GM18499 (cell line): ENCODE measurements around the gene MYBPHL.

Source experiments
- ATAC-seq: cut with Tn5 transposase; IDR thresholded peaks from one replicate; pipeline ENCODE4 v1.9.1; 2021; ENCODE audit warnings: moderate number of reproducible peaks; ENCODE audit not compliant: insufficient read depth, unreplicated experiment

Gene MYBPHL

DNA sequence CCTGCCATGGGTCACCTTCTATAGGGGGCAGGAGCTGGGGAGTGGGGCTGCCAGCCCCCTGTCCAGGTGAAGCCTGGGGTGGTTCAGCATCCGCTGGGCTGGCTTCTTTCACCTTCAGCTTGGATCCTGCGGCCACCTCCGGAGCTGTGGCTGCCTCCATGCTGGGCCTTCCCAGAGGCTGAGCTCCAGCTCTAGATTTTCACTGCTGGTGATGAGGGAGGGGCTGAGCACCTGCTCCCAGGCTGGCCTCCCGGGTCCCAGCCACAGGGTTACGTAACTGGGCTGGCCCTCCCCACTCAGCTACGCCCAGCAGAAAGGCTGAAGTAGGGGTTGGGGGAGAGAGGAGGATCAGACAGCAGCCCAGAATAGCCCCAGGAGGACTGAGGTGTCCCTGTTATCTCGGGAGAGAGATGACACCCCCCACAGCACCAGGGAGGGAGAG, at the start of gene MYBPHL:
MYBPHL (minus strand) TSS at position 180 of the 442 bp plus-strand sequence; CDS start at position 160, 20 bp downstream.
- no peak for ATAC-seq

DNA sequence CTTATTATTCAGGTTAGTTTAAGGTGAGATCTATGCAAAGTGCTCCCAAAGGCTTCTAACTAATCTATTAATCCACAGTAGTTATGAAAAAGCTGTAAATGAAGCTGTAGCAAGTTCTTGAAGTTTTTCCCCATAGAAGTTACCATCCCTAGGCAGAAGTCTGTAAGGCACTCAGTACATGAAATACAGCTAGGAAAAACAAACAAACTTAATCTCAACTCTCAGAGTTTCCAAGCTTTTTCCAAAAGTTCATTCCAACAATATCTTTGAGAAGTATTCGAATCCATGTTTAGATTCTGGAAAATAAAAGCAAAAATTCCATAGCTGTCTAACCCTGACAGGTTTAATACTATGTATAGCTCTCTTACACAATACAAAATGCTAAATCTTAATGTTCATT, 49.7 kb upstream of the MYBPHL start:
- no peak for ATAC-seq

DNA sequence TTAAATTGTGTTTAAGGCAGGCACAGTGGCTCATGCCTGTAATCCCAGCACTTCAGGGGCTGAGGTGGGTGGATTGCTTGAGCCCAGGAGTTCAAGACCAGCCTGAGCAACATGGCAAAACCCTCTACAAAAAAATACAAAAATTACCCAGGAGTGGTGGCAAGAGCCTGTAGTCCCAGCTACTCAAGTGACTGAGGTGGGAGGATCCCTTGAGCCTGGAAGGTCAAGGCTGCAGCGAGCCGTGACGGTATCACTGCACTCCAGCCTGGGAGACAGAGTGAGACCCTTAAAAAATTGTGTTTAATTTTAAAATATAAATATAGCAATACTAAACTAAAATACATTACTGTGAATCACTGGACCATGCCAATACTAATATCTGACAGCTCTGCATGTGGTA, 48.1 kb upstream of the MYBPHL start:
- no peak for ATAC-seq

- no peak for ATAC-seq
These were observed 44.6 kb upstream of the MYBPHL start for GRCh38 chr1:109351457-109351856.

DNA sequence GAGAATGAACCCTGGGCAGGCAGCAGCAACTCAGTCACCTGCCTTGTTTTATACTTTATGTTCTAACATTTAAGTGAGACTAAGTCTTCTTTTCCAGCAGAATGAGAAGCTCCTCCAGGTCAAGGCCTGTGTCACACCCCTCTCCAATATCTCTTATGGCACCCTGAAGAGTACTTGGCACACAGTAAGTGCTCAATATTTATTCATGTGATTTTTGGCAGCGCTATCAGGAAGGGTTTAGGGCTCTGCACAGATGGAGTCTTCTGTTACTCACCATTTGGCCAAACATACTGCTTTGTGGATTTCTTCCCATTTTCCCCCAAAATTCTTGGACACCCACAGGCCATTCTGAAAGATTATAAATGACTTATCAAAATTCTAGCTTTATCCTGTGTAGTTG, 43.8 kb upstream of the MYBPHL start:
- no peak for ATAC-seq

DNA sequence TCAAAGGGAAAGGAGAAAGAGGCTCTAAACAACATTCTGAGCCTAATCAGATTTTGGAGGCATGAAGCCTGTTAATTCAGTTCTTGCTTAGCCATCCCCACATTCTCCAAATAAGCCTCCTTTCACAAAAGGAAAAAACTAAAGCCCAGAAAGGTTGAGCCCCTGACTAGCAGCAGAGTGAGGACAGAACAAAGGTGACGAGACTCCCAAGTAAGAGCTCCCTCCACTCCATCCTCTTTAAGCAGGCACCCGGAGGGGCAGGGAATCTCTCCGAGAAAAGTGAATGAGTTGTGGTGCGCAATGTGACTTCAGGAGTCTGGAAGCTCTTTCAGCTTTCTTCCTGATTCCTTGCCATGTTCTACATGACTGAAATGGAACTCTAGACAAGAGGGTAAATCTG, 43.4 kb upstream of the MYBPHL start:
- no peak for ATAC-seq

DNA sequence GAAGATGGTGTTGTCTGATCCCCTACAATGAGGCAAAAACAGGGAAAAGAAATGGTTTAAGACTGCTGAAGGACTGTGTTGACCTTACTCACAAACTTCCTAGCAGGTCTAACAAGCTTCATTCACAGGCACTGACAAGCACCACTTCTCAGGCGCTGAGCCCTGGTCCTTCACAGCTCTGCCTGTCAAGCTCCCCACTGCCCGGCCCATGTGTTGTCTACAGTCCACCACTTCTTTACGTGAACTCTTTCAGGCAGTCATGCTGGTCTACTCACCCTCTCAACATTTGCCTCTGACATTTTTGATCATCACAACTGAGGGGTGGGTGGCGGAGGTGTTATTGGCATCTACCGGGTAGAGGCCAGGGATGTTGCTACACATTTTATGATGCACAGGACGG, 40.7 kb upstream of the MYBPHL start:
- ATAC-seq = no peak

- ATAC-seq = no peak
These were observed 35.4 kb upstream of the MYBPHL start for GRCh38 chr1:109341944-109342930.

- no peak for ATAC-seq
These were observed 31.8 kb upstream of the MYBPHL start for GRCh38 chr1:109338608-109339007.

GRCh38 chr1:109338091-109338490, 31.3 kb upstream of the MYBPHL start:
- ATAC-seq = no peak

DNA sequence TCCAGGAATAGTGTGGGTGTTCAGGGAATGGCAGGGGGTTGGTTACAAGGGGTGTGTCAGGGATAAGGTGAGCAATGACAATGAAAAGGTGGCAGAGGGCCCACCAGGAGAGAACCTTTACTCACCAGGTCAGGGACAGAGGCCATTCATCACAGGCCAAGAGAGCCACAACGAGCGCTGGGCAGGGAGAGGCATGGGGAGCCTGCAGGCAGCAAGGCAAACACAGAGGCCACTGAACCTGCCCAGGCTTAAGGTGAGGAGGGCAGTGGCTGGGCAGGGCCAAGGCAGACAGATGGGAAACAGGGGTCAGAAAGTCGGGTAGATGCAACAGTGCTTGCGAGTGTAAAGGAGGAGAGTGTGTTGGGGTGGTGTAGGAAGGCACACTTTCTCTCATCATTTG, 28.3 kb upstream of the MYBPHL start:
- ATAC-seq = no peak

DNA sequence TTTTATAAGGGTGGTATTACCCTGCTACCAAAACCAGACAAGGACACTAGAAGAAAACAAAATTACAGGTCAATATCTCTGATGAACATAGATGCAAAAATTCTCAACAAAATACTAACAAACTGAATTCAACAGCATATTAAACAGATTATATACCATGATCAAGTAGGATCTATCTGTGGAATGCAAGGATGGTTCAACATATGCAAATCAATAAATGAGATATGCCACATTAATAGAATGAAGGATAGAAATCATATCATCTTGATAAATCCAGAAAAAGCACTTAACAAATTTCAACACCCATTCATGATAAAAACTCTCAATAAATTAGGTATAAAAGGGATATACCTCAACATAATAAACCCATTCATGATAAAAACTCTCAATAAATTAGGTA, 24.3 kb upstream of the MYBPHL start:
- no peak for ATAC-seq

DNA sequence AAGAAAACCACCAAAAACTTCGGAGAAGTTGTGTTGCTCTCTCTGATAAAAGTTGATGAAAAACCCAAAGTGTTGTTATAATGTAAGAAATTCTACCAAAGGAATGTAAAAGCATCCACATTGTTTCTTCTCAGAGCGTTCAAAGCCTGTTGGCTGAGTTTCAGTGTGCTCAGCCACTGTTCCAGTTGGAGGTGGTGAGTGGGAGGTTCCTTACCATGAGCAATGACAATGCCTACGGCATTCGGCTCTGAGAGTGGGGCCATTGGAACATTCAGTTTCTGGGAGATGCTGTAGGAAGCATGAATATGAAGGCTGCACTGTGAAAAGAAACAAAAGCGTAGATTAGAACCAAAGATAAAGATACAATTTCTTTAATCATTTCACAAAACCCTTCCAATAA, 20.5 kb upstream of the MYBPHL start:
- ATAC-seq = no peak

GRCh38 chr1:109322974-109323373, 16.2 kb upstream of the MYBPHL start:
- no peak for ATAC-seq

DNA sequence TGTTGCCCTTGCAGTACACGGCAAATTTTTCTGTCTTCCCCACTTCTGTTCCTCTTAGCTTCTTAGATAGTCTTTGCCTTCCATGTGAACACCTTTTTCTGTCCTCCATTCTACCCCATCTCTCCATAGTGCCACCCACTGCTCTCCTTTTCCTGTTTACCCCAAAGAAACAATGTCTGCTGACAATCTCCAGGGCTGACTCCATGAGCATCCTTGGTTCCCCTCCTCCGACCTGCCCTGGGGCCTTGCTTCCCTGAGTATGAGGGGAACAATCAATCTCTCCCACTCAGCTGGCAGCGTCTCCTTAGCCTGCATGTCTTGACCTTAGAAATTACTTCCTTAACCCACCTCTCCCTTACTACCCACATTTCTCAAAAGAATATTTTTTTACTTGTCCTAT, 12.3 kb upstream of the MYBPHL start:
- no peak for ATAC-seq

DNA sequence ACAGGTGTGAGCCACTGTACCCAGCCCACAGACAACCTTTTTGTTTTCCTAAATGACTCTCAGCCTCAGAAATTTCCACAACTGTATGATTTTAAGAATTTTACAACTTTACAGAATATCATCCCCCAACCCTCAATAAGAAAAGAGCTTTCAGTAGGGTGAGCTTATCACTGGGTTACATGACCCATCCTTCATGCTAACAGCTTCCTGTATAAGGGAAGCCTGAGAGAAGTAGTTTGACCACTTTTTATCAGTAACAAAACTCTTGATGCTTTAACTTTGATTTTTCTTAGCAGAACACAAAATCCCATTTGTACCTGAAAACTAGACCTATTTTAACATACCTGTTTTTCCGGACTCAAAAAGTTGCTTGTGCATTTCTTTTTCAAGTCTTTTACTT, 9.7 kb upstream of the MYBPHL start:
- ATAC-seq = no peak

- ATAC-seq = no peak
These were observed 8.5 kb upstream of the MYBPHL start for GRCh38 chr1:109315288-109315687.

GRCh38 chr1:109314795-109315194, 8.0 kb upstream of the MYBPHL start:
- no peak for ATAC-seq

GRCh38 chr1:109312978-109313775, 6.4 kb upstream of the MYBPHL start:
- no peak for ATAC-seq

- no peak for ATAC-seq
These were observed 5.4 kb upstream of the MYBPHL start for GRCh38 chr1:109312246-109312645.

- no peak for ATAC-seq
These were observed 2.5 kb upstream of the MYBPHL start for GRCh38 chr1:109309347-109309746.
